Measurements from ENCODE around the gene SCUBE1. TPM values are rescaled to one million over a fixed set of nuclear protein-coding genes. Genes with fewer than 3 reads are reported as not detected.

SCUBE1 gene
- total and polyA plus RNA-seq, 2 of the 4 experiments (the other 2 are of a cell fraction), result not detected

DNA sequence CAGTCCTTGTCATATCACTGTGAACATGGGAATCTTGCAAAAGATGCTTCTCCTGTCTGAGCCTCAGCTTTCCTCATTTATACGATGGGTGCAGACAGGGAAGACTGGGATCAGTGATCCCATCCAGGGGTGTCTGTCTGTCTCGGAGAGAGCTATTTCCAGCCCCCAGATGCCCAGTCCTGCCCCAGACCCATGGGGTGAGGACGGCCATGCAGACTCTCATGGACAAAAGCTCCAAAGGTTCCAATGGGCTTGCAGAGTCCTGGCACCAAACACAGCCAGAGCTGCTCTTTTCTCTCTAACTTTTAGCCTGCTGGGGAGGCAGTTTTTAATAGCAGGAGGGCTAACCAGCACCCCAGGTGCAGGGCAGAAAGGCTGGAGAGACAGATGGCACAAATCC is 5.2 kb downstream of the SCUBE1 start:
- Histone ChIP-seq H3K4me3 (ENCODE audit: insufficient read depth, low read depth, low read length) (no peak overlapping the region), H2BK120ac (ENCODE audit: low read depth, low read length) (no peak overlapping the region), H2AK9ac (replicated peaks; ENCODE audit: low read depth, low read length, poor library complexity) (no peak overlapping the region), H3K18ac (ENCODE audit: low read depth, low read length) (no peak overlapping the region), H2BK20ac (ENCODE audit: low read depth, low read length) (no peak overlapping the region), H4K8ac (ENCODE audit: low read depth in 2 of 2, low read length in 2 of 2) (no peak overlapping the region), H3K36me3 (ENCODE audit: control insufficient read depth, insufficient read depth, low read length) (no peaks in the 10 kb centered on the region), H3K27me3 (ENCODE audit: control insufficient read depth, insufficient read depth, low read length) (peaks cover 49% of the 10 kb centered on the region), H3K4me2 (ENCODE audit: low read depth, low read length) (no peak overlapping the region), H4K5ac (ENCODE audit: low read depth, low read length) (no peak overlapping the region), H3K23ac (ENCODE audit: low read depth, low read length) (no peak overlapping the region), H3K79me1 (ENCODE audit: low read depth in 1 of 2, low read length in 2 of 2) (no peaks in the 10 kb centered on the region), H3K9ac (ENCODE audit: low read depth, low read length) (no peak overlapping the region), H3K9me1 (ENCODE audit: insufficient read depth, low read length) (no peaks in the 10 kb centered on the region), H4K91ac (ENCODE audit: insufficient read depth, low read depth, low read length) (no peak overlapping the region), H2BK5ac (ENCODE audit: low read depth, low read length, poor library complexity, severe bottlenecking) (no peak overlapping the region), H3K27ac (ENCODE audit: insufficient read depth, low read length) (no peak overlapping the region), H3K4me1 (ENCODE audit: control insufficient read depth, insufficient read depth, low read length) (no peaks in the 10 kb centered on the region), H3K56ac (ENCODE audit: extremely low read depth, insufficient read depth, low read length) (no peak overlapping the region), H3K14ac (replicated peaks; ENCODE audit: low read depth, low read length) (no peak overlapping the region), H3K9me3 (ENCODE audit: control insufficient read depth, insufficient read depth, low read length) (no peaks in the 10 kb centered on the region), H2AFZ (replicated peaks; ENCODE audit: low read length, poor library complexity) (no peak overlapping the region), H4K20me1 (ENCODE audit: insufficient read depth, low read length) (no peaks in the 10 kb centered on the region), H2BK15ac (ENCODE audit: low read depth, low read length) (no peak overlapping the region), H2AK5ac (ENCODE audit: low read depth, low read length) (no peak overlapping the region), H3K4ac (ENCODE audit: low read depth, low read length) (no peak overlapping the region)
- TF ChIP-seq MXI1 (IDR thresholded peaks at IDR 0.05; ENCODE audit: borderline replicate concordance, low read depth, low read length), result no peak
- TF ChIP-seq, protein P1, sequence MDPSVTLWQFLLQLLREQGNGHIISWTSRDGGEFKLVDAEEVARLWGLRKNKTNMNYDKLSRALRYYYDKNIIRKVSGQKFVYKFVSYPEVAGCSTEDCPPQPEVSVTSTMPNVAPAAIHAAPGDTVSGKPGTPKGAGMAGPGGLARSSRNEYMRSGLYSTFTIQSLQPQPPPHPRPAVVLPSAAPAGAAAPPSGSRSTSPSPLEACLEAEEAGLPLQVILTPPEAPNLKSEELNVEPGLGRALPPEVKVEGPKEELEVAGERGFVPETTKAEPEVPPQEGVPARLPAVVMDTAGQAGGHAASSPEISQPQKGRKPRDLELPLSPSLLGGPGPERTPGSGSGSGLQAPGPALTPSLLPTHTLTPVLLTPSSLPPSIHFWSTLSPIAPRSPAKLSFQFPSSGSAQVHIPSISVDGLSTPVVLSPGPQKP (IDR thresholded peaks at IDR 0.05; ENCODE audit: borderline replicate concordance, low read depth, low read length), result no peak
- TF ChIP-seq MAFK (IDR thresholded peaks at IDR 0.05; ENCODE audit: low read depth, low read length), result no peak
- no peak for TF ChIP-seq RAD21 (IDR thresholded peaks at IDR 0.05; ENCODE audit: low read length)
- TF ChIP-seq BHLHE40 (IDR thresholded peaks at IDR 0.05; ENCODE audit: low read depth, low read length), result no peak
- no peak for TF ChIP-seq RFX5 (IDR thresholded peaks at IDR 0.05; ENCODE audit: low read depth, low read length)
- no peak for TF ChIP-seq SMC3 (IDR thresholded peaks at IDR 0.05; ENCODE audit: low read depth, low read length)
- TF ChIP-seq POLR2A (IDR thresholded peaks at IDR 0.05; ENCODE audit: low read depth, low read length), result no peak
- TF ChIP-seq CHD1 (IDR thresholded peaks at IDR 0.05; ENCODE audit: low read depth, low read length), result no peak
- no peak for TF ChIP-seq FOS (IDR thresholded peaks at IDR 0.05; ENCODE audit: low read depth, low read length)
- TF ChIP-seq, protein P2, sequence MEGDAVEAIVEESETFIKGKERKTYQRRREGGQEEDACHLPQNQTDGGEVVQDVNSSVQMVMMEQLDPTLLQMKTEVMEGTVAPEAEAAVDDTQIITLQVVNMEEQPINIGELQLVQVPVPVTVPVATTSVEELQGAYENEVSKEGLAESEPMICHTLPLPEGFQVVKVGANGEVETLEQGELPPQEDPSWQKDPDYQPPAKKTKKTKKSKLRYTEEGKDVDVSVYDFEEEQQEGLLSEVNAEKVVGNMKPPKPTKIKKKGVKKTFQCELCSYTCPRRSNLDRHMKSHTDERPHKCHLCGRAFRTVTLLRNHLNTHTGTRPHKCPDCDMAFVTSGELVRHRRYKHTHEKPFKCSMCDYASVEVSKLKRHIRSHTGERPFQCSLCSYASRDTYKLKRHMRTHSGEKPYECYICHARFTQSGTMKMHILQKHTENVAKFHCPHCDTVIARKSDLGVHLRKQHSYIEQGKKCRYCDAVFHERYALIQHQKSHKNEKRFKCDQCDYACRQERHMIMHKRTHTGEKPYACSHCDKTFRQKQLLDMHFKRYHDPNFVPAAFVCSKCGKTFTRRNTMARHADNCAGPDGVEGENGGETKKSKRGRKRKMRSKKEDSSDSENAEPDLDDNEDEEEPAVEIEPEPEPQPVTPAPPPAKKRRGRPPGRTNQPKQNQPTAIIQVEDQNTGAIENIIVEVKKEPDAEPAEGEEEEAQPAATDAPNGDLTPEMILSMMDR (conservative IDR thresholded peaks at IDR 0.05; ENCODE audit: low read depth, low read length), result no peak
- no peak for TF ChIP-seq CEBPB (IDR thresholded peaks at IDR 0.05; ENCODE audit: low read depth, low read length)
- TF ChIP-seq NFE2L2 (IDR thresholded peaks at IDR 0.05; ENCODE audit: low read depth, low read length), result no peak
- no peak for TF ChIP-seq MAZ (IDR thresholded peaks at IDR 0.05; ENCODE audit: borderline replicate concordance, low read depth, low read length)
- BruUV-seq (replicated peaks), result no TSS peak
- ATAC-seq (ENCODE audit: low read depth) (no peak), DNase-seq (no peak)
- dilution Hi-C loops (cut with HindIII; ENCODE audit: low sequenced_read_pairs, unreplicated experiment), result no loop called here
- intact Hi-C loops (cut with micrococcal nuclease), result no loop called here
- POLR2A ChIA-PET (ENCODE audit: unreplicated experiment), result no interaction called here
- CTCF ChIA-PET, result interaction anchor here (1.5 kb wide), 1 partner anchor 8 kb away, joined by 8 read pairs; no protein-coding TSS in a partner anchor
- in situ Hi-C loops (cut with MboI; ENCODE audit: low sequenced_read_pairs), result no loop called here
- no CpG with 5 or more reads among the region's 3 CpGs for WGBS, 2 experiments (ENCODE audit: extremely low coverage in 2 of 2, insufficient read length in 1 of 2)

Data from IMR-90 (cell line).